ENCODE data around the gene IQCF2. TPM values are rescaled to one million over a fixed set of nuclear protein-coding genes. Genes with fewer than 3 reads are reported as not detected.

The IQCF2 gene
- total RNA-seq, 4 donors from 2014 or later = not detected

- 82 to 90% methylated on average over 2 of the region's 2 CpGs for WGBS, 2 donors
- TF ChIP-seq, protein P1, sequence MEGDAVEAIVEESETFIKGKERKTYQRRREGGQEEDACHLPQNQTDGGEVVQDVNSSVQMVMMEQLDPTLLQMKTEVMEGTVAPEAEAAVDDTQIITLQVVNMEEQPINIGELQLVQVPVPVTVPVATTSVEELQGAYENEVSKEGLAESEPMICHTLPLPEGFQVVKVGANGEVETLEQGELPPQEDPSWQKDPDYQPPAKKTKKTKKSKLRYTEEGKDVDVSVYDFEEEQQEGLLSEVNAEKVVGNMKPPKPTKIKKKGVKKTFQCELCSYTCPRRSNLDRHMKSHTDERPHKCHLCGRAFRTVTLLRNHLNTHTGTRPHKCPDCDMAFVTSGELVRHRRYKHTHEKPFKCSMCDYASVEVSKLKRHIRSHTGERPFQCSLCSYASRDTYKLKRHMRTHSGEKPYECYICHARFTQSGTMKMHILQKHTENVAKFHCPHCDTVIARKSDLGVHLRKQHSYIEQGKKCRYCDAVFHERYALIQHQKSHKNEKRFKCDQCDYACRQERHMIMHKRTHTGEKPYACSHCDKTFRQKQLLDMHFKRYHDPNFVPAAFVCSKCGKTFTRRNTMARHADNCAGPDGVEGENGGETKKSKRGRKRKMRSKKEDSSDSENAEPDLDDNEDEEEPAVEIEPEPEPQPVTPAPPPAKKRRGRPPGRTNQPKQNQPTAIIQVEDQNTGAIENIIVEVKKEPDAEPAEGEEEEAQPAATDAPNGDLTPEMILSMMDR (IDR thresholded peaks at IDR 0.05) = no peak
- TF ChIP-seq POLR2A (IDR thresholded peaks at IDR 0.05) = no peak
- DNase-seq (ENCODE audit: low spot score in 2 of 2) = no peak
- intact Hi-C loops (cut with DNase I; ENCODE audit: low total_unique reads) = no loop called here
- no peak overlapping the region for H3K4me3 ChIP-seq (ENCODE audit: low read depth, poor library complexity, severe bottlenecking)
Observed at GRCh38 chr3:51817375-51817774, 44.0 kb upstream of the IQCF2 start.

DNA sequence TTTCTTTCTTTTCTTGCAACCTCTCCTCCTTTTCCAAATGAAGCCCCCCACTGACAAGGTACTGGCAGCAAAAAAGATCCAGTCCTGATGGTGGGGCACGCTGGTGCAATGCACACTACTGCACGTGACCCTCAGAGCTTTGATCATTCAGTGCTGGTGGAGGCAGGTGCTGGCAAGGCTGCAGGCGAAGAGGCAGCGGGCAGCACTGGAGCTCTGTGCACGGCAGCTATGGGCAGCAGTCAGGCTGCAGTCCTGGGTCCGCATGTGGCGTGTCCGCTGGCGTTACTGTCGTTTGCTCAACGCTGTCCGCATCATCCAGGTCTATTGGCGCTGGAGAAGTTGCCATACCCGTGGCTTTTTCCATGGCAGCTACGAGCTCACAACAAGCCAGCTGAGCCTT lies 42.3 kb upstream of the IQCF2 start:
- H3K4me3 ChIP-seq (ENCODE audit: low read depth, poor library complexity, severe bottlenecking) = no peak overlapping the region
- WGBS, 2 donors = 90 to 93% methylated on average over 8 to 15 of the region's 15 CpGs
- DNase-seq (ENCODE audit: low spot score in 2 of 2) = no peak
- TF ChIP-seq POLR2A (IDR thresholded peaks at IDR 0.05) = no peak
- TF ChIP-seq, protein P1 (IDR thresholded peaks at IDR 0.05) = no peak
- intact Hi-C loops (cut with DNase I; ENCODE audit: low total_unique reads) = no loop called here

GRCh38 chr3:51819709-51820406 lies 41.6 kb upstream of the IQCF2 start:
- DNase-seq (ENCODE audit: low spot score in 2 of 2) = no peak
- intact Hi-C loops (cut with DNase I; ENCODE audit: low total_unique reads) = no loop called here
- TF ChIP-seq, protein P1 (IDR thresholded peaks at IDR 0.05) = no peak
- no peak for TF ChIP-seq POLR2A (IDR thresholded peaks at IDR 0.05)
- 51 to 53% methylated on average over 12 of the region's 12 CpGs for WGBS, 2 donors
- H3K4me3 ChIP-seq (ENCODE audit: low read depth, poor library complexity, severe bottlenecking) = no peak overlapping the region

DNA sequence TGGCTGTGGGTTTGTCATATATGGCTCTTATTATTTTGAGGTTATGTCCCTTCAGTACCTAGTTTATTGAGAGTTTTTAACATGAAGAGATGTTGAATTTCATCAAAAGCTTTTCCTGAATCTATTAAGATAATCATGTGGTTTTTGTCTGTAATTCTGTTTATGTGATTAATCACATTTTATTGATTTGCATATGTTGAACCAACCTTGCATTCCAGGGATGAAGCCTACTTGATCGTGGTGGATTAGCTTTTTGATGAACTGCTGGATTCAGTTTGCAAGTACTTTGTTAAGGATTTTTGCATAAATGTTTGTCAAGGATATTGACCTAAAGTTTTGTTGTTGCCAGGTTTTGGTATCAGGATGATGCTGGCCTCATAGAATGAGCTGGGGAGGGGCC lies 33.1 kb upstream of the IQCF2 start:
- no peak for DNase-seq (ENCODE audit: low spot score in 2 of 2)
- no peak overlapping the region for H3K4me3 ChIP-seq (ENCODE audit: low read depth, poor library complexity, severe bottlenecking)
- intact Hi-C loops (cut with DNase I; ENCODE audit: low total_unique reads) = no loop called here
- WGBS, 2 donors = 69 to 76% methylated on average over 1 of the region's 1 CpG
- TF ChIP-seq, protein P1 (IDR thresholded peaks at IDR 0.05) = no peak
- no peak for TF ChIP-seq POLR2A (IDR thresholded peaks at IDR 0.05)

DNA sequence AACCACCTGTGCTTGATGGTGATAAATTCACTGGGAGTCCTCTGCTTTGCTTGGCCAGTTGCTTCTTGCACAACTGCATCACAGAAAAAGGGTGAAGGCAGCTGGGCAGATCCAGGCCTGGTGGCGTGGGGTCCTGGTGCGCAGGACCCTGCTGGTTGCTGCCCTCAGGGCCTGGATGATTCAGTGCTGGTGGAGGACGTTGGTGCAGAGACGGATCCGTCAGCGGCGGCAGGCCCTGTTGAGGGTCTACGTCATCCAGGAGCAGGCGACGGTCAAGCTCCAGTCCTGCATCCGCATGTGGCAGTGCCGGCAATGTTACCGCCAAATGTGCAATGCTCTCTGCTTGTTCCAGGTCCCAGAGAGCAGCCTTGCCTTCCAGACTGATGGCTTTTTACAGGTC lies 31.1 kb upstream of the IQCF2 start:
- intact Hi-C loops (cut with DNase I; ENCODE audit: low total_unique reads) = no loop called here
- WGBS, 2 donors = 87 to 90% methylated on average over 12 to 13 of the region's 13 CpGs
- no peak overlapping the region for H3K4me3 ChIP-seq (ENCODE audit: low read depth, poor library complexity, severe bottlenecking)
- no peak for DNase-seq (ENCODE audit: low spot score in 2 of 2)
- TF ChIP-seq, protein P1 (IDR thresholded peaks at IDR 0.05) = no peak
- no peak for TF ChIP-seq POLR2A (IDR thresholded peaks at IDR 0.05)
